Tibial nerve (tissue), 4 donors: ENCODE results near the gene TUBB3. TPM values are rescaled to one million over a fixed set of nuclear protein-coding genes. Genes with fewer than 3 reads are reported as not detected.
"Not testable (repeated sequence)": the region's sequence is repeated elsewhere in the genome, so short reads cannot be mapped to it uniquely, and the experiment has no call there.

Experiments
- DNase-seq, 2 donors: peaks; one replicate each; pipeline ENCODE4 v3.0.0-alpha.2; 2019; ENCODE audit warnings: low spot score in 2 of 2
- H3K27ac ChIP-seq, 4 donors: fragments of 200-600 bp; sonication (generic) in 3 of 4; one replicate each; pipeline ENCODE4 v1.5.1; 2017 to 2019; ENCODE audit warnings: mild to moderate bottlenecking in 1 of 4
- H3K27me3 ChIP-seq, 2 donors: fragments of 200-600 bp; sonication (generic) in 1 of 2; one replicate each; pipeline versions ENCODE4 v1.5.1 to v1.6.0; 2017 to 2019
- H3K36me3 ChIP-seq, 3 donors: fragments of 200-600 bp; sonication (generic); one replicate each; pipeline ENCODE4 v1.5.1; 2018 to 2019
- H3K4me1 ChIP-seq, 4 donors: fragments of 200-600 bp; sonication (generic) in 3 of 4; one replicate each; pipeline ENCODE4 v1.5.1; 2017 to 2019
- H3K4me3 ChIP-seq, 4 donors: fragments of 200-600 bp; sonication (generic) in 3 of 4; one replicate each; pipeline ENCODE4 v1.5.1; 2017 to 2019; ENCODE audit warnings: mild to moderate bottlenecking in 1 of 4, moderate library complexity in 1 of 4
- H3K9me3 ChIP-seq, 4 donors: fragments of 200-600 bp; sonication (generic) in 3 of 4; one replicate each; pipeline ENCODE4 v1.5.1; 2017 to 2019
- CTCF ChIP-seq, 5 experiments: fragments of 200-600 bp in 3 of 5; fragments of 450-650 bp in 2 of 5; sonication (generic) in 3 of 5; IDR thresholded peaks; one replicate each; pipeline ENCODE4 v1.5.1; 2016 to 2019; ENCODE audit warnings: antibody characterized with exemption in 5 of 5, mild to moderate bottlenecking in 3 of 5, moderate library complexity in 2 of 5
- EP300 ChIP-seq, 2 donors: sonication (generic); formaldehyde crosslinking; IDR thresholded peaks; one replicate each; pipeline ENCODE4 v1.6.1; 2017; ENCODE audit warnings: antibody characterized with exemption in 2 of 2, mild to moderate bottlenecking in 1 of 2
- POLR2A ChIP-seq, 2 donors: fragments of 450-650 bp; IDR thresholded peaks; one replicate each; pipeline ENCODE4 v1.6.1; 2017; ENCODE audit warnings: antibody characterized with exemption in 2 of 2, mild to moderate bottlenecking in 2 of 2, moderate library complexity in 2 of 2
- WGBS, 2 donors: methylation state at CpG; one replicate each; pipeline ENCODE4 v1.1.5; 2018; 5-methylcytosine and 5-hydroxymethylcytosine counted together
- total RNA-seq, 4 donors: library from RNA; depleted of rRNA; stranded (reverse); fragments of >200 nt; gene quantifications; one replicate each; pipeline ENCODE4 v1.1.0, GENCODE V29; 2016

TUBB3 gene
- total RNA-seq, 4 donors from 2014 or later: 0.59 to 12.0 (median 3.5) TPM; not detected in 1

GRCh38 chr16:89931964-89932363 is 8.8 kb downstream of the TUBB3 start:
- DNase-seq: no peak
- Histone ChIP-seq H3K9me3 (no peaks in the 10 kb centered on the region), H3K27ac (no peak overlapping the region), H3K36me3 (peaks cover 0 to 30% (median 0%) of the 10 kb centered on the region in 3 donors), H3K27me3 (peaks cover 0 to 27% of the 10 kb centered on the region in 2 donors), H3K4me3 (no peak overlapping the region), H3K4me1 (no peaks in the 10 kb centered on the region)
- TF ChIP-seq CTCF (IDR thresholded peaks at IDR 0.05) (no peak), EP300 (IDR thresholded peaks at IDR 0.05) (no peak), POLR2A (IDR thresholded peaks at IDR 0.05) (no peak)
- 93 to 96% methylated on average over 5 to 6 of the region's 6 CpGs for WGBS, 2 donors

GRCh38 chr16:89934019-89934418 is 10.9 kb downstream of the TUBB3 start:
- not testable (repeated sequence) for H3K4me3 ChIP-seq, H3K9me3 ChIP-seq, H3K4me1 ChIP-seq, DNase-seq, H3K27ac ChIP-seq, H3K27me3 ChIP-seq
- H3K36me3 ChIP-seq: peaks cover 0 to 30% (median 0%) of the 10 kb centered on the region in 3 donors
- 95 to 100% methylated on average over 6 to 10 of the region's 29 CpGs for WGBS, 2 donors

- Histone ChIP-seq H3K36me3 (peaks cover 0 to 30% (median 0%) of the 10 kb centered on the region in 3 donors), H3K4me1 (no peaks in the 10 kb centered on the region), H3K4me3 (no peak overlapping the region), H3K27me3 (no peaks in the 10 kb centered on the region), H3K9me3 (no peaks in the 10 kb centered on the region), H3K27ac (no peak overlapping the region)
- DNase-seq: no peak
- 95 to 96% methylated on average over 61 of the region's 61 CpGs for WGBS, 2 donors
- no peak for TF ChIP-seq POLR2A (IDR thresholded peaks at IDR 0.05)
- TF ChIP-seq CTCF (IDR thresholded peaks at IDR 0.05): no peak
- TF ChIP-seq EP300 (IDR thresholded peaks at IDR 0.05): no peak
Measured at GRCh38 chr16:89934611-89935553, 11.7 kb downstream of the TUBB3 start.

GRCh38 chr16:89935620-89936019 is 12.5 kb downstream of the TUBB3 start:
- not testable (repeated sequence) for H3K27me3 ChIP-seq, DNase-seq, H3K27ac ChIP-seq, H3K4me1 ChIP-seq, H3K9me3 ChIP-seq, H3K4me3 ChIP-seq
- 90 to 92% methylated on average over 27 of the region's 27 CpGs for WGBS, 2 donors
- H3K36me3 ChIP-seq: peaks cover 0 to 30% (median 0%) of the 10 kb centered on the region in 3 donors

DNA sequence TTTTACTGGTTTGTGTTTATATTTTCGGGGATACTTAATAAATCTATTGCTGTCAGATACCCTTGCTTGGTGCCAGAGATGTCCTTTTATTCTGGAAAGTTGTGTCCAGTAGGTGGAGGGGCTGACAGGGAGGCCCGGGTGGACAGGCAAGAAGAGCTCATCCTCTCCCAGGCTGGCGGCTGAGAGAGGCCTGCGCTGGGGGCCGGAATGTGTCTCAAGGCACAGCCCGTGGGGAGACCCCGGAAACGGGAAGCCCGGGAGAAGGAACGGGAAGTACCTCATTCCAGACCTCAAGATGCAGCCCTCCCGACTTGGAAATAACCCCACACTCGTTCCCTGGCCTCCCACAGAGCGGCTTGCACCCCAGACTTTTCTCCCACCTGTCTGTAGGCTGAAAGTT is 12.9 kb downstream of the TUBB3 start:
- no peak overlapping the region for H3K4me3 ChIP-seq
- TF ChIP-seq POLR2A (IDR thresholded peaks at IDR 0.05) (no peak), EP300 (IDR thresholded peaks at IDR 0.05) (no peak), CTCF (IDR thresholded peaks at IDR 0.05) (no peak)
- WGBS, 2 donors: 79 to 80% methylated on average over 12 to 13 of the region's 13 CpGs

GRCh38 chr16:89936508-89936907 is 13.4 kb downstream of the TUBB3 start:
- Histone ChIP-seq H3K27me3 (no peaks in the 10 kb centered on the region), H3K4me1 (no peaks in the 10 kb centered on the region), H3K27ac (no peak overlapping the region), H3K4me3 (no peak overlapping the region), H3K36me3 (peaks cover 0 to 30% (median 0%) of the 10 kb centered on the region in 3 donors), H3K9me3 (no peaks in the 10 kb centered on the region)
- WGBS, 2 donors: 85 to 93% methylated on average over 6 to 11 of the region's 14 CpGs
- TF ChIP-seq CTCF (IDR thresholded peaks at IDR 0.05) (no peak), POLR2A (IDR thresholded peaks at IDR 0.05) (no peak), EP300 (IDR thresholded peaks at IDR 0.05) (no peak)
- no peak for DNase-seq

More for the DNA sequence above, 12.9 kb downstream of the TUBB3 start:
- H3K27me3 ChIP-seq: no peaks in the 10 kb centered on the region
- peaks cover 0 to 30% (median 0%) of the 10 kb centered on the region in 3 donors for H3K36me3 ChIP-seq
- H3K4me1 ChIP-seq: no peaks in the 10 kb centered on the region
- H3K27ac ChIP-seq: no peak overlapping the region
- DNase-seq: no peak
- H3K9me3 ChIP-seq: no peaks in the 10 kb centered on the region
